HUES64 (cell line): ENCODE results near the gene TTC39B.

Source experiments
- H3K27ac ChIP-seq: 2 replicates; pipeline ENCODE4 v1.7.0; 2013; ENCODE audit warnings: low read depth, low read length, inconsistent platforms
- H3K27me3 ChIP-seq: 2 replicates; pipeline ENCODE4 v1.6.1; 2013; ENCODE audit warnings: mild to moderate bottlenecking, low read length; ENCODE audit not compliant: insufficient read depth
- H3K36me3 ChIP-seq: 2 replicates; pipeline ENCODE4 v1.6.1; 2013; ENCODE audit warnings: mild to moderate bottlenecking, low read length; ENCODE audit not compliant: insufficient read depth
- H3K4me1 ChIP-seq: 2 replicates; pipeline ENCODE4 v1.6.1; 2013; ENCODE audit warnings: mild to moderate bottlenecking, low read length, moderate library complexity; ENCODE audit not compliant: insufficient read depth
- H3K4me3 ChIP-seq: 2 replicates; pipeline ENCODE4 v1.5.1; 2013; ENCODE audit warnings: mild to moderate bottlenecking, low read length, moderate library complexity
- H3K9ac ChIP-seq: 2 replicates; pipeline ENCODE4 v1.6.1; 2013; ENCODE audit warnings: mild to moderate bottlenecking, low read depth, low read length
- H3K9me3 ChIP-seq: 2 replicates; pipeline ENCODE4 v1.6.1; 2013; ENCODE audit warnings: low read depth, low read length; ENCODE audit not compliant: insufficient read depth
- WGBS: fragments of 150-250, 120-280 bp; methylation state at CpG from one replicate; pipeline ENCODE4 v1.1.7; 2013; ENCODE audit warnings: missing lambda C conversion rate; 5-methylcytosine and 5-hydroxymethylcytosine counted together

Gene TTC39B

GRCh38 chr9:15282567-15283285 is 24.3 kb downstream of the TTC39B start:
- no peaks in the 10 kb centered on the region for H3K36me3 ChIP-seq
- 94% methylated on average over 7 of the region's 8 CpGs for WGBS
- H3K4me1 ChIP-seq = peaks cover 10% of the 10 kb centered on the region
- no peak overlapping the region for H3K9ac ChIP-seq
- H3K27ac ChIP-seq = no peak overlapping the region
- H3K27me3 ChIP-seq = no peaks in the 10 kb centered on the region
- no peaks in the 10 kb centered on the region for H3K9me3 ChIP-seq
- H3K4me3 ChIP-seq = no peak overlapping the region

DNA sequence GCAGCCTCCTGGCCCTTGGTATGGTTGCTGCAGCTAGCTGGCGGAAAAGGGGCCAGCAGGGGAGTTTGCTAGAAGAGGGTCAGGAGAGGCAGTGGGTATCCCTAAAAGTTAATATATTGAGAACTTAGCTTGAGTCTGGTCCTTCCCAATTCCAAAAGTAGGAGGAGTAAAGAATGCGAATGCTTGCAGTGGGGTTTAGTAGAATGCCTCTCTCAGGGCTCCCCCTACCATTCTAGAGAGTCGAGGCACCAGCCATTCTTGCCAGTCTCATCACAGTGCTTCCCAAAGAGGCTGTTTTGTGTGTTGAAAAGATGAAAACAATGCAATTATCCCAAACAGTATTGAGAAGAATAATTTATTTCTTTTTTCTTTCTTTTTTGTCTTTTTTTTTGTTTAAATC is 26.4 kb downstream of the TTC39B start:
- Histone ChIP-seq H3K4me3 (no peak overlapping the region), H3K9me3 (no peaks in the 10 kb centered on the region), H3K4me1 (peaks cover 10% of the 10 kb centered on the region; the same call in 1 of the 2 replicates), H3K36me3 (no peaks in the 10 kb centered on the region), H3K9ac (no peak overlapping the region), H3K27ac (no peak overlapping the region), H3K27me3 (no peaks in the 10 kb centered on the region)
- 85% methylated on average over 2 of the region's 3 CpGs for WGBS

- no peak overlapping the region for H3K27ac ChIP-seq
- H3K9ac ChIP-seq = no peak overlapping the region
- no peaks in the 10 kb centered on the region for H3K36me3 ChIP-seq
These were observed 28.2 kb downstream of the TTC39B start for GRCh38 chr9:15278839-15279238.

DNA sequence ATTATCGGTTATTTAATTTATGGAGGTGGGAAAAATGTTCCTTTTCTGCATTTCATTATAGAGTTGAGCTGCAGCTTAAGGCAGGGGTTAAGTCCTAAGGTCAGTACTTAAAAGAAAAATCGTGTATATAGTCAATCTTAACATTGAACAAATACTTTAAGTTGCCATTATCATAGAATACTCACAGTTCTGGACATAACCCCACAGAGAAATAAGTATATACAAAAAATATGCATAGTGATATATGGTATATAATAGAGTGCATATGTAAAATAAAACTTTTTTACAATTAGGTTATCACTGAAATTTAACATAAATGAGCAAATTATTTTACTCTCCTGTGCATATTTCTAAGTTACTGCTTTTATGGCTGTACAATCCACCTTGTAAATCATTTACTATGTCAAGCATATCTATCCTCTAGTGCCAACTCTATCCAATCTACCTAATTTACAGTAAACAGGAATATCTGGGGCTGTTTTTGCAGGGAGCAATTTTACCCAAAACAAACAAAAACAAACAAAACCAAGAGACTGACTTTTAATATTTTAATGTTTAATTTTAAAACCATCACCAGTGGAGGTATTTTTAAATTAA is 28.8 kb downstream of the TTC39B start:
- H3K4me1 ChIP-seq = peaks cover 21% of the 10 kb centered on the region
- H3K4me3 ChIP-seq = no peak overlapping the region
- H3K9me3 ChIP-seq = no peaks in the 10 kb centered on the region
- no peak overlapping the region for H3K27ac ChIP-seq
- 94% methylated on average over 2 of the region's 2 CpGs for WGBS
- H3K36me3 ChIP-seq = no peaks in the 10 kb centered on the region
- H3K27me3 ChIP-seq = no peaks in the 10 kb centered on the region
- no peak overlapping the region for H3K9ac ChIP-seq

More at GRCh38 chr9:15278839-15279238, 28.2 kb downstream of the TTC39B start:
- Histone ChIP-seq H3K9me3 (no peaks in the 10 kb centered on the region), H3K27me3 (no peaks in the 10 kb centered on the region), H3K4me1 (peaks cover 20% of the 10 kb centered on the region), H3K4me3 (no peak overlapping the region)

- H3K27me3 ChIP-seq = no peaks in the 10 kb centered on the region
- H3K9me3 ChIP-seq = no peaks in the 10 kb centered on the region
- 81% methylated on average over 9 of the region's 9 CpGs for WGBS
- H3K9ac ChIP-seq = no peak overlapping the region
- no peaks in the 10 kb centered on the region for H3K36me3 ChIP-seq
- H3K27ac ChIP-seq = no peak overlapping the region
- peaks cover 21% of the 10 kb centered on the region for H3K4me1 ChIP-seq
- no peak overlapping the region for H3K4me3 ChIP-seq
These were observed 29.5 kb downstream of the TTC39B start for GRCh38 chr9:15277400-15278090.

- Histone ChIP-seq H3K9me3 (no peaks in the 10 kb centered on the region), H3K36me3 (no peaks in the 10 kb centered on the region), H3K4me3 (no peak overlapping the region), H3K27ac (no peak overlapping the region), H3K27me3 (no peaks in the 10 kb centered on the region), H3K9ac (no peak overlapping the region), H3K4me1 (peaks cover 21% of the 10 kb centered on the region)
- 97% methylated on average over 4 of the region's 4 CpGs for WGBS
These were observed 30.6 kb downstream of the TTC39B start for GRCh38 chr9:15276328-15276938.

DNA sequence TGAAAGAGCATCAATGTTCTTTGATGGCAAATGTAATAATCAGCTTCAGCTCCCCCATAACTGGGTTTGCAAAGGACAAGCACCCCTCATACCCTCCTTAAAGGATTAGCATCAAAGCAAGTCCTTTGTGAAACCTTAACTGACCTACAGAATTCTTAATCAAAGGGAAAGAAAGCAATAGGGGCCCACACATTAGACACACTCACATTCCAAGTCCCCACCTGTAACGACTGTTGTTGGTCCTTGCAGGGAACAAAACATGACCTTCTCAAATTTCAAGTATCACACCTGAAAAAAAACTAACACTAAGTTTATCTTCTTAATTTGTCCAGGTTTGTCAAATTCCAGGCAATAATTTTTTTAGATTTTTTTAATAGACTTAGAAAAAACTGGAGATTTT is 32.6 kb downstream of the TTC39B start:
- no peaks in the 10 kb centered on the region for H3K27me3 ChIP-seq
- H3K9me3 ChIP-seq = no peaks in the 10 kb centered on the region
- WGBS = 42% methylated on average over 1 of the region's 1 CpG

DNA sequence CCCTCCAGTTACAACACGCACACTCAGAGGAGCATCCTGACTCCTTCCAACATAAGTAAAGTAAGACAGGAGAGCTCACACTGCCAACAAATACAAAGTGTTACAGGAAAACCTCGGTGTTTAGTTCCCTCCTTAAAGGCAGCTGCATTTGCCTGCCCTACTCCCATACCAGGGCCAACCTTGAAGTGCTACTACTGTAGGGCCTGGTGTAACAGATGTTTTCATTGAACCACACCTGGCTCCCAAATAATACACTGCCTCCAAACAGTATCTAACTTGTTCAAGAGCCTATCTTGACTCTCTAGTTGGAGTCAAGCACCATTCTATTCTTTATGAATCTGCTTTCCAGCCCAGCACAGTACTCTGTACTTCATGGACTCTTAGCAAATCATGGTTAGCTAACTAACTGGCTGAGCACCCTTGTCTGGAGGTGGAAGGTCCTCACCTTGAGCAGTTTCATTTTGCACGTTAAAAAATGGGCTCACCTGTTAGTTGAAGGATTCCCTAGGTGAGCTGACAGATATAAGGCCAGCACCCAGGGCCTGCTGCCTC is 34.6 kb downstream of the TTC39B start:
- Histone ChIP-seq H3K36me3 (no peaks in the 10 kb centered on the region), H3K4me1 (peaks cover 15% of the 10 kb centered on the region), H3K4me3 (no peak overlapping the region), H3K9me3 (no peaks in the 10 kb centered on the region), H3K9ac (no peak overlapping the region), H3K27ac (no peak overlapping the region), H3K27me3 (no peaks in the 10 kb centered on the region)
- WGBS = 82% methylated on average over 3 of the region's 3 CpGs

More for the DNA sequence above, 32.6 kb downstream of the TTC39B start:
- no peak overlapping the region for H3K27ac ChIP-seq
- H3K36me3 ChIP-seq = no peaks in the 10 kb centered on the region
- peaks cover 15% of the 10 kb centered on the region for H3K4me1 ChIP-seq
- H3K4me3 ChIP-seq = no peak overlapping the region
- no peak overlapping the region for H3K9ac ChIP-seq

DNA sequence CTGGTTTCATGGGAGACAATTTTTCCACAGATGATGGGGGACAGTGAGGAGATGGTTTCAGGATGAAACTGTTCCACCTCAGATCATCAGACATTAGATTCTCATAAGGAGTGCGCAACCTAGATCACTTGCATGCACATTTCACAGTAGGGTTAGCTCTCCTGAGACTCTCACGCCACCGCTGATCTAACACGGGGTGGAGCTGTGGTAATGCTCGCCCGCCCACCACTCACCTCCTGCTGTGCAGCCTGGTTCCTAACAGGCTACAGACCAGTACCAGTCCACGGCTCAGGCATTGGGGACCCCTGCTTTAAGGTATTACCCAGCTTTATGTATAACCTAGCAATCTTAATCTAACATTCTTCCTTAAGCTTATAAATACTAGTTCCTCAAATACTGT is 35.6 kb downstream of the TTC39B start:
- no peaks in the 10 kb centered on the region for H3K9me3 ChIP-seq
- H3K9ac ChIP-seq = no peak overlapping the region
- H3K4me3 ChIP-seq = no peak overlapping the region
- no peaks in the 10 kb centered on the region for H3K27me3 ChIP-seq
- H3K36me3 ChIP-seq = no peaks in the 10 kb centered on the region
- H3K4me1 ChIP-seq = peaks cover 12% of the 10 kb centered on the region
- WGBS = 87% methylated on average over 7 of the region's 7 CpGs
- H3K27ac ChIP-seq = no peak overlapping the region

DNA sequence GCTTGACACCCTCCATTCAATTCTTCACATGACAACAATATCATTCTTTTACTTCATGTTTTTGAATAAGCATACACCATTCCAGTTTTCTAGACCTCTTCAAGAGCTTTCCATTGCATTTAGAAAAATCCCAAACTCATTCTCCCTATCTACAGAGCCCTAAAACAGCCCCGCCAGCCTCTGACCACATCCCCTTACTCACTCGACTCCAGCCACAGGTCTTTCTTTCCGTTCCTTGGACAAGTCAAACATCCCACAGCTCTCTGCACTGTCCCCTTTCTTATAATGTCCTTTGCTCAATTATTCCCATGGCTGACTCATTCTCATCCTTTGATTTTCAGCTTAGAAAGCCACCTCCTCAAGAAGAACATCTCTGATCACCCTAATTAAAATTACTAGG is 38.2 kb downstream of the TTC39B start:
- H3K27me3 ChIP-seq = no peaks in the 10 kb centered on the region
- H3K4me3 ChIP-seq = no peak overlapping the region
- no peak overlapping the region for H3K9ac ChIP-seq
- H3K27ac ChIP-seq = no peak overlapping the region
- 90% methylated on average over 3 of the region's 3 CpGs for WGBS
- no peaks in the 10 kb centered on the region for H3K36me3 ChIP-seq
- peaks cover under 1% of the 10 kb centered on the region; the same call in 1 of the 2 replicates for H3K4me1 ChIP-seq
- no peaks in the 10 kb centered on the region for H3K9me3 ChIP-seq

DNA sequence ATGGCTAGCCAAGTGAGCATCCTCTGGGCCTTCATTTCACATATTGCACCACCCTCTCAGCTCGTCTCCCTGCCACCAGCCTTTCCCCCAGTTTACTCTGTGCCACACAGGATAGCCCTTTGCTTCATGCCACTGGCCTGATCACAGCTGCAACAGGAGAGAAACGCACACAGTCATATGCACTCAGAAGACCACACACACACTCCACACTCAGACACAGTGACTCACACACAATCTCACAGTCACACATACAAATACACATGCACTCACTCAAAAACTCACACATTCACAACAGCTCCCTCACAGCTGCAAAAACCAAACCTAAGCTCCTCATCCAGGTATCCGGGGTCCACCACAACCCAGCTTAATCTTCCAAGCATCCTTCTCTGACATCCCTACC is 38.7 kb downstream of the TTC39B start:
- 91% methylated on average over 3 of the region's 3 CpGs for WGBS
- no peaks in the 10 kb centered on the region for H3K36me3 ChIP-seq
- H3K9me3 ChIP-seq = no peaks in the 10 kb centered on the region
- H3K9ac ChIP-seq = no peak overlapping the region
- no peak overlapping the region for H3K4me3 ChIP-seq
- H3K4me1 ChIP-seq = no peaks in the 10 kb centered on the region
- H3K27ac ChIP-seq = no peak overlapping the region
- H3K27me3 ChIP-seq = no peaks in the 10 kb centered on the region
